ENCODE results near the gene ADAMTS1. TPM values are rescaled to one million over a fixed set of nuclear protein-coding genes. Genes with fewer than 3 reads are reported as not detected.

ADAMTS1 gene
- total RNA-seq, 1 experiment from 2014 or later, result 17.8 TPM

- no peak for DNase-seq
- Mint-ChIP-seq H3K27me3 (ENCODE audit: low read depth) (no peaks in the 10 kb centered on the region; the same call in 1 of the 2 replicates), H3K9me3 (no peaks in the 10 kb centered on the region), H3K4me1 (peaks cover 7% of the 10 kb centered on the region in 2 experiments), H3K4me3 (no peak overlapping the region), H3K27ac (no peak overlapping the region), H3K36me3 (ENCODE audit: insufficient read depth in 1 of 3, low read depth in 3 of 3) (no peaks in the 10 kb centered on the region)
- no peaks in the 10 kb centered on the region for H3K79me1 ChIP-seq (ENCODE audit: insufficient read depth, low read depth, low read length, poor library complexity, severe bottlenecking)
- H2BK12ac ChIP-seq (ENCODE audit: insufficient read length, low read depth, low read length), result no peak overlapping the region
- no peak overlapping the region for H2BK120ac ChIP-seq (ENCODE audit: low read depth, low read length, poor library complexity, severe bottlenecking)
- no peak overlapping the region for H4K8ac ChIP-seq (replicated peaks; ENCODE audit: insufficient read length, low read depth, low read length)
- H3T11ph ChIP-seq (ENCODE audit: low read length), result no peak overlapping the region
- WGBS (ENCODE audit: extremely low coverage, insufficient read length, low lambda C conversion rate), result no CpG with 5 or more reads among the region's 5 CpGs
- no peak overlapping the region for H3K9ac ChIP-seq (ENCODE audit: extremely low read depth, insufficient read length, low read length)
- H3K27me3 ChIP-seq (ENCODE audit: insufficient read depth, low read length), result no peaks in the 10 kb centered on the region
- H4K20me1 ChIP-seq (ENCODE audit: control insufficient read depth, insufficient read depth, insufficient read length), result no peaks in the 10 kb centered on the region
- no peak overlapping the region for H2AK5ac ChIP-seq (ENCODE audit: insufficient read length, low read length)
- no peaks in the 10 kb centered on the region for H3K9me3 ChIP-seq (ENCODE audit: control insufficient read depth, low read depth, low read length)
- H3K4ac ChIP-seq (ENCODE audit: low read depth, low read length), result no peak overlapping the region
- H3K18ac ChIP-seq (ENCODE audit: insufficient read length, low read depth, low read length), result no peak overlapping the region
- no peak overlapping the region for H3K23ac ChIP-seq (ENCODE audit: insufficient read length, low read depth, low read length)
- H2AFZ ChIP-seq (ENCODE audit: low read length), result no peak overlapping the region
- H3K4me2 ChIP-seq (ENCODE audit: insufficient read depth, insufficient read length, low read length), result no peak overlapping the region
- no peak overlapping the region for H4K5ac ChIP-seq (ENCODE audit: insufficient read length, low read depth, low read length)
- no peak overlapping the region for H3K27ac ChIP-seq (ENCODE audit: insufficient read length, low read depth, low read length)
- H3K56ac ChIP-seq (ENCODE audit: insufficient read length, low read depth, low read length), result no peak overlapping the region
- TF ChIP-seq, protein P1, sequence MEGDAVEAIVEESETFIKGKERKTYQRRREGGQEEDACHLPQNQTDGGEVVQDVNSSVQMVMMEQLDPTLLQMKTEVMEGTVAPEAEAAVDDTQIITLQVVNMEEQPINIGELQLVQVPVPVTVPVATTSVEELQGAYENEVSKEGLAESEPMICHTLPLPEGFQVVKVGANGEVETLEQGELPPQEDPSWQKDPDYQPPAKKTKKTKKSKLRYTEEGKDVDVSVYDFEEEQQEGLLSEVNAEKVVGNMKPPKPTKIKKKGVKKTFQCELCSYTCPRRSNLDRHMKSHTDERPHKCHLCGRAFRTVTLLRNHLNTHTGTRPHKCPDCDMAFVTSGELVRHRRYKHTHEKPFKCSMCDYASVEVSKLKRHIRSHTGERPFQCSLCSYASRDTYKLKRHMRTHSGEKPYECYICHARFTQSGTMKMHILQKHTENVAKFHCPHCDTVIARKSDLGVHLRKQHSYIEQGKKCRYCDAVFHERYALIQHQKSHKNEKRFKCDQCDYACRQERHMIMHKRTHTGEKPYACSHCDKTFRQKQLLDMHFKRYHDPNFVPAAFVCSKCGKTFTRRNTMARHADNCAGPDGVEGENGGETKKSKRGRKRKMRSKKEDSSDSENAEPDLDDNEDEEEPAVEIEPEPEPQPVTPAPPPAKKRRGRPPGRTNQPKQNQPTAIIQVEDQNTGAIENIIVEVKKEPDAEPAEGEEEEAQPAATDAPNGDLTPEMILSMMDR (conservative IDR thresholded peaks at IDR 0.05), result no peak
- no peak overlapping the region for H2BK15ac ChIP-seq (ENCODE audit: low read depth, low read length)
- H2BK5ac ChIP-seq (ENCODE audit: insufficient read length, low read length), result no peak overlapping the region
- H4K91ac ChIP-seq (ENCODE audit: insufficient read length, low read depth, low read length), result no peak overlapping the region
- H3K4me1 ChIP-seq (ENCODE audit: insufficient read depth, low read length), result no peaks in the 10 kb centered on the region
- no peak overlapping the region for H2BK20ac ChIP-seq (ENCODE audit: low read depth, low read length, poor library complexity, severe bottlenecking)
- no peaks in the 10 kb centered on the region for H3K23me2 ChIP-seq (ENCODE audit: insufficient read length, low read depth, low read length, poor library complexity, severe bottlenecking)
- H3K14ac ChIP-seq (ENCODE audit: insufficient read depth, low read length), result no peak overlapping the region
- H3K79me2 ChIP-seq (ENCODE audit: insufficient read depth, low read length), result no peaks in the 10 kb centered on the region
Observed at GRCh38 chr21:26806801-26807295, 38.4 kb downstream of the ADAMTS1 start.
